Gastroesophageal sphincter (tissue), 3 donors: ENCODE measurements around the gene MPZL3.

ENCODE experiments used
- CTCF ChIP-seq, 4 experiments: fragments of 200-600 bp in 2 of 4; fragments of 450-650 bp in 2 of 4; sonication (generic) in 1 of 4; IDR thresholded peaks; one replicate each; pipeline ENCODE4 v1.5.1; 2017 to 2019; ENCODE audit warnings: antibody characterized with exemption in 4 of 4, mild to moderate bottlenecking in 2 of 4, moderate library complexity in 2 of 4
- POLR2A ChIP-seq, 2 donors: fragments of 450-650 bp; IDR thresholded peaks; one replicate each; pipeline ENCODE4 v1.6.1; 2017; ENCODE audit warnings: antibody characterized with exemption in 2 of 2, mild to moderate bottlenecking in 2 of 2, moderate library complexity in 1 of 2

GRCh38 chr11:118200901-118201680, 51.1 kb downstream of the MPZL3 start:
- no peak for TF ChIP-seq CTCF (IDR thresholded peaks at IDR 0.05)
- no peak for TF ChIP-seq POLR2A (IDR thresholded peaks at IDR 0.05)
